Endodermal cell (in vitro differentiated cells): Measurements from ENCODE around the gene TRAPPC3. TPM values are rescaled to one million over a fixed set of nuclear protein-coding genes. Genes with fewer than 3 reads are reported as not detected.

ENCODE experiments used
- DNase-seq: peaks from one replicate; pipeline ENCODE4 v3.0.0-alpha.2; 2017
- H3K27ac ChIP-seq: 2 replicates; pipeline ENCODE4 v1.5.1; 2013; ENCODE audit warnings: mild to moderate bottlenecking, low read depth, low read length, moderate library complexity
- H3K27me3 ChIP-seq: 2 replicates; pipeline ENCODE4 v1.6.1; 2013; ENCODE audit warnings: mild to moderate bottlenecking, low read length, moderate library complexity; ENCODE audit not compliant: insufficient read depth, control insufficient read depth, poor library complexity, severe bottlenecking
- H3K36me3 ChIP-seq: 2 replicates; pipeline ENCODE4 v1.7.0; 2013; ENCODE audit warnings: mild to moderate bottlenecking, low read length, moderate library complexity; ENCODE audit not compliant: control insufficient read depth, insufficient read depth
- H3K4me1 ChIP-seq: one replicate; pipeline ENCODE4 v1.7.0; 2013; ENCODE audit warnings: low read length; ENCODE audit not compliant: control insufficient read depth, insufficient read depth
- H3K4me3 ChIP-seq: 2 replicates; pipeline ENCODE4 v1.5.1; 2013; ENCODE audit warnings: mild to moderate bottlenecking, low read length, moderate library complexity
- H3K9ac ChIP-seq: 2 replicates; pipeline ENCODE4 v1.6.1; 2013; ENCODE audit warnings: mild to moderate bottlenecking, low read length, moderate library complexity; ENCODE audit not compliant: poor library complexity, severe bottlenecking; ENCODE audit errors: extremely low read depth
- H3K9me3 ChIP-seq: 2 replicates; pipeline ENCODE4 v1.6.1; 2013; ENCODE audit warnings: mild to moderate bottlenecking, low read length, moderate library complexity; ENCODE audit not compliant: control insufficient read depth
- H3K27ac Mint-ChIP-seq: 2 replicates; pipeline ENCODE4 v1.8.0; 2020; ENCODE audit warnings: mixed read lengths
- H3K27me3 Mint-ChIP-seq: 2 replicates; pipeline ENCODE4 v1.8.0; 2021; ENCODE audit warnings: mild to moderate bottlenecking, mixed read lengths; ENCODE audit not compliant: insufficient read depth
- H3K36me3 Mint-ChIP-seq: 2 replicates; pipeline ENCODE4 v1.8.0; 2020; ENCODE audit warnings: low read depth, mixed read lengths
- H3K4me1 Mint-ChIP-seq: 2 replicates; pipeline ENCODE4 v1.8.0; 2020; ENCODE audit warnings: mixed read lengths
- H3K4me3 Mint-ChIP-seq: 2 replicates; pipeline ENCODE4 v1.8.0; 2020; ENCODE audit warnings: mild to moderate bottlenecking, moderate library complexity, mixed read lengths
- H3K9me3 Mint-ChIP-seq: 2 replicates; pipeline ENCODE4 v1.8.0; 2020; ENCODE audit warnings: mild to moderate bottlenecking, mixed read lengths
- WGBS, 2 experiments: methylation state at CpG; one replicate each; pipeline versions ENCODE4 v1.1.5 to v1.1.7; 2013; ENCODE audit warnings: missing lambda C conversion rate in 2 of 2, mixed read lengths in 1 of 2; ENCODE audit not compliant: insufficient coverage in 1 of 2, insufficient read length in 1 of 2; 5-methylcytosine and 5-hydroxymethylcytosine counted together
- total RNA-seq, 2 donors: library from RNA; stranded (reverse); fragmentation: NEBNext Ultra II Directional in 1 of 2; extraction: Animal tissue kit (Norgen Biotek cat#: 25700) in 1 of 2; gene quantifications; 2 replicates in 1 of 2; 3 replicates in 1 of 2; pipeline ENCODE4 v1.2.1, GENCODE V29; 2021
- TF ChIP-seq, protein P1 (sequence below): fragments of 200-600 bp; sonication (generic); conservative IDR thresholded peaks from 2 replicates; pipeline ENCODE4 v1.5.0; 2021; ENCODE audit warnings: antibody characterized with exemption, mild to moderate bottlenecking

The TRAPPC3 gene
- total RNA-seq, 2 donors from 2014 or later, result 61.5 to 79.9 TPM

GRCh38 chr1:36168514-36168913 lies 19.2 kb upstream of the TRAPPC3 start:
- TF ChIP-seq, protein P1, sequence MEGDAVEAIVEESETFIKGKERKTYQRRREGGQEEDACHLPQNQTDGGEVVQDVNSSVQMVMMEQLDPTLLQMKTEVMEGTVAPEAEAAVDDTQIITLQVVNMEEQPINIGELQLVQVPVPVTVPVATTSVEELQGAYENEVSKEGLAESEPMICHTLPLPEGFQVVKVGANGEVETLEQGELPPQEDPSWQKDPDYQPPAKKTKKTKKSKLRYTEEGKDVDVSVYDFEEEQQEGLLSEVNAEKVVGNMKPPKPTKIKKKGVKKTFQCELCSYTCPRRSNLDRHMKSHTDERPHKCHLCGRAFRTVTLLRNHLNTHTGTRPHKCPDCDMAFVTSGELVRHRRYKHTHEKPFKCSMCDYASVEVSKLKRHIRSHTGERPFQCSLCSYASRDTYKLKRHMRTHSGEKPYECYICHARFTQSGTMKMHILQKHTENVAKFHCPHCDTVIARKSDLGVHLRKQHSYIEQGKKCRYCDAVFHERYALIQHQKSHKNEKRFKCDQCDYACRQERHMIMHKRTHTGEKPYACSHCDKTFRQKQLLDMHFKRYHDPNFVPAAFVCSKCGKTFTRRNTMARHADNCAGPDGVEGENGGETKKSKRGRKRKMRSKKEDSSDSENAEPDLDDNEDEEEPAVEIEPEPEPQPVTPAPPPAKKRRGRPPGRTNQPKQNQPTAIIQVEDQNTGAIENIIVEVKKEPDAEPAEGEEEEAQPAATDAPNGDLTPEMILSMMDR, result no peak
- Mint-ChIP-seq H3K4me3 (no peak overlapping the region), H3K27ac (no peak overlapping the region), H3K27me3 (no peaks in the 10 kb centered on the region), H3K36me3 (peaks cover 56% of the 10 kb centered on the region), H3K9me3 (no peaks in the 10 kb centered on the region), H3K4me1 (peaks cover 21% of the 10 kb centered on the region)
- no peak overlapping the region for H3K4me3 ChIP-seq
- no peak overlapping the region for H3K27ac ChIP-seq
- H3K9ac ChIP-seq, result no peak overlapping the region
- DNase-seq, result no peak
- H3K27me3 ChIP-seq, result no peaks in the 10 kb centered on the region
- peaks cover 69% of the 10 kb centered on the region for H3K36me3 ChIP-seq
- 93 to 100% methylated on average over 1 to 3 of the region's 3 CpGs for WGBS, 2 experiments
- H3K9me3 ChIP-seq, result no peaks in the 10 kb centered on the region
- H3K4me1 ChIP-seq, result no peaks in the 10 kb centered on the region

DNA sequence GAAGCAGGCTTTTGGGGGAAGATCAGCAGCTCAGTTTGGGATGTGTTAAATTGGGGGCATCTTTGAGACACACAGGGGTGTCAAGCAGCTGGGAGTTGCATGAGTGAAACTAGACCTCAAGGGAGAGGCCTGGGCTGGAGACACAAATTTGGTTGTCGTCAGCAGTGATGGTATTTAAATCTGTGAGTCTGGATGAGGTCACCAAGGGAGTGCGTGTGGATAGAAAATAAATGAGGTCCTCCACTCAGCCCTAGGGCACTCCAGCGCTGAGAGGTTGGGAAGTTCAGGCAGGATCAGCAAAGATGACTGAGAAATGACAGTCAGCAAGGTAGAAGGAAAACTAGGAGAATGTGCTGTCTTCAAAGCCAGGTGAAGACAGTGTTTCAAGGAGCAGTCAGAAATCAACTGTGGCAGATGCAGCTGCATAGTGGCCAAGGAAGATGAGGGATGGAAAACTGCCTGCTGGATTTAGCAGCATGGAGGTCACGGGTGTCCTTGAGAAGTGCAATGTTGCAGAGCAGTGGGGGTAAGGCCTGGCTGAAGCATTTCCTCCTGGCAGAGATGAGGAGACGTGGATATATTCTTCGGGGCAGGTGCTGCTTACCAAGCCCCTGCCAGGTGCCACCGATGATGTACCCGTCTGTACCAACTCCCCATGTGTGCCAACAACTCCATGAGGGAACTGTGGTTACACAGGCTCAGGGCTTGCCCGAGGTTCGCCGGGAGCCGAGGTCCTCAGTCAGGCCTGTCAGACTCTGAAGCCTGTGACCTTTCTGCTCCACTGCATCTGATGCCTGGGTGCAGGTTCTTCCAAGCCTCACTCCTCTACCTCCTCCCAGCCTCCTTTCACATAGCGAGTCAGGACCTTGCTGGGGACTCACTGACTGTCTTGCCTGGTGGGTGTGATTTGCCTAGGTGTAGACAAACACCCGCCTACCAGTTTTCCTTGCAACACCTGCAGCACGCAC lies 17.9 kb upstream of the TRAPPC3 start:
- H3K27me3 ChIP-seq, result no peaks in the 10 kb centered on the region
- peaks cover 3% of the 10 kb centered on the region for H3K4me1 ChIP-seq
- DNase-seq, result no peak
- peaks cover 50% of the 10 kb centered on the region for H3K36me3 Mint-ChIP-seq
- 93 to 94% methylated on average over 12 to 15 of the region's 15 CpGs for WGBS, 2 experiments
- H3K9me3 ChIP-seq, result no peaks in the 10 kb centered on the region
- H3K4me1 Mint-ChIP-seq, result peaks cover 33% of the 10 kb centered on the region
- H3K27me3 Mint-ChIP-seq, result no peaks in the 10 kb centered on the region
- H3K9ac ChIP-seq, result no peak overlapping the region
- H3K27ac ChIP-seq, result no peak overlapping the region
- H3K27ac Mint-ChIP-seq, result peak overlapping the region; percentile 21
- H3K36me3 ChIP-seq, result peaks cover 63% of the 10 kb centered on the region
- H3K9me3 Mint-ChIP-seq, result no peaks in the 10 kb centered on the region
- TF ChIP-seq, protein P1, result no peak
- no peak overlapping the region for H3K4me3 ChIP-seq
- H3K4me3 Mint-ChIP-seq, result no peak overlapping the region

DNA sequence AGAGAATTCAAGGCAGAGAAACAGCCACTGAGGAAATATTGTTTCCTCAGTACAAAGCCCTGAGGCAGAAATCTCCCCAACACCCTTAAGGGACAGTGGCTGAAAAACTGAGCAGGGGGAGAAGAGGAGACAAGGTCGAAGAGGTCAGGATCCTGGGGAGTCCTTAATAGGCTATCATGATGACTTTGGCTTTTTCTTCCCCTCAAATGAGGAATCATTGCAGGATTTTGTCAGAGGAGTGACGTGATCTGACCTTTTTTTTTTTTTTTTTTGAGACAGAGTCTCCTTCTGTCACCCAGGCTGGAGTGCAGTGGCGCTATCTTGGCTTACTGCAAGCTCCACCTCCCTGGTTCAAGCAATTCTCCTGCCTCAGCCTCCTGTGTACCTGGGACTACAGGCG lies 16.9 kb upstream of the TRAPPC3 start:
- H3K27ac ChIP-seq, result no peak overlapping the region
- no peaks in the 10 kb centered on the region for H3K9me3 ChIP-seq
- H3K4me1 ChIP-seq, result peaks cover 11% of the 10 kb centered on the region
- DNase-seq, result no peak
- H3K27me3 ChIP-seq, result no peaks in the 10 kb centered on the region
- no peak overlapping the region for H3K4me3 ChIP-seq
- Mint-ChIP-seq H3K4me1 (peaks cover 44% of the 10 kb centered on the region), H3K27ac (peak overlapping the region; percentile 62), H3K27me3 (no peaks in the 10 kb centered on the region), H3K4me3 (no peak overlapping the region), H3K36me3 (peaks cover 42% of the 10 kb centered on the region), H3K9me3 (no peaks in the 10 kb centered on the region)
- H3K9ac ChIP-seq, result no peak overlapping the region
- H3K36me3 ChIP-seq, result peaks cover 55% of the 10 kb centered on the region
- 69 to 92% methylated on average over 2 to 4 of the region's 4 CpGs for WGBS, 2 experiments
- TF ChIP-seq, protein P1, result no peak
